Cortex of kidney (tissue), 1 donor: Measurements from ENCODE around the gene RALGAPA1.
"Not testable (repeated sequence)": the region's sequence is repeated elsewhere in the genome, so short reads cannot be mapped to it uniquely, and the experiment has no call there.

Experiments used
- DNase-seq: peaks from one replicate; lab custom pipeline; 2025; lab: John Stamatoyannopoulos, UW

Gene RALGAPA1

DNA sequence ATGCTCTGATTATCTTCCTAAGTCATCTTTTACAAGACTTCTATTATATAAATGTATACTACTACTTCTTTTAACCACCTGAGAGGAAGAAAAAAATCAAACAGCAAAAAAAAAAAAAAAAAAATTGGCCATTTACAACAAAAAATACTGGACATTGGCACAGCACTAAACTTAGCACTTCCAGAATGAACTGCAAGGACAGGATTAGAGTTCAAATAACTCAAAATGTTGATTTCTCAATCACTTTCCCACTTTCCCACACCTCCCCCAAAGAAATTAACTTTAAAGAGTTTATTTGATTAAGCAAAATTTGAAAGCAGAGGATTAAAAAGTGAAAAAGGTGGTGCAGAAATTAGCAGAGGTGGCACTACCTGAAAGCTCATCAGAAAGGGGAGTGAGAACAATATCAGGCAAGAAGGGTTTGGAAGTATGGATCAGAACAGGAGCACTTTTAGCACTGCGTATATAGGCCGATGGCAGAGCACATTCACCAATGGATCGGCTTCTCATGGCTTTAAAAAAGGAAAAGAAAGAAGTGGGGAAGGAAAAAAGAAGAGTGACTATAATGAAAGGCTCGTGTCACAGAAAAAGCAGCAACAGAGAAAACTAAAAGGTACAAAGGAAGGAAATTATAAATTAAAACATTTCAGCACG, 109.2 kb downstream of the RALGAPA1 start:
- DNase-seq = no peak

DNA sequence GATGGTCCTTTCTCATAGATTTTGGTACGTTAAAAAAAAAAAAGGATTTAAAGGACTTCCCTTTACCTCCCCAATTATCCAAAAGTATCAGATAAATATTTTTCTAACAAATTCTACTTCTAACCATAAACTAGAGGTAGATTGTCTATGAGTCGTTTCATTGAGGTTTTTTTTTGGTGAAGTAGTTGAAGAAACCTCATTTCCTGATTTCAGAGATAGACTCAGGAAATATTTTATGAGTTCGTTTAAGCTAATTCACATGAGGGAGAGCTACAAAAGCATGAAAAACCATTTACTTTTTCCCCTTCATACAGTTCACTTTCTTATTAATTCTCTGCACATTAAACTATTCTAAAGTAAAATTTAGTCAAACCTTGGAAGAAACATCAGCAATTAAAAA, 112.5 kb downstream of the RALGAPA1 start:
- DNase-seq = no peak

DNA sequence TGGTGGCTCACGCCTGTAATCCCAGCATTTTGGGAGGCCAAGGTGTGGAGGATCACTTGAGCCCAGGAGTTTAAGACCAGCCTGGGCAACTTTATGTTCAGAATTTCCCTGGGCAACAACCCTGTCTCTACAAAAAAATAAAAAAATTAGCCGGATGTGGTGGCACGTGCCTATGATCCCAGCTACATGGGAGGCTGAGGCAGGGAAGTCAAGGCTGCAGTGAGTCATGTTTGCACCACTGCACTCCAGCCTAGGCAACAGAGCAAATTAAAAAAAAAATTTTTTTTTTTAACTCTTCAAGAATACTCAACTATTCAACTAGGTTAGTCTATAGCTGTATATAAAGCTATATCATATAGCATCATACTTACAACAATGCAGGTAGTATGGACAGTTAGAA, 113.0 kb downstream of the RALGAPA1 start:
- DNase-seq = no peak

DNA sequence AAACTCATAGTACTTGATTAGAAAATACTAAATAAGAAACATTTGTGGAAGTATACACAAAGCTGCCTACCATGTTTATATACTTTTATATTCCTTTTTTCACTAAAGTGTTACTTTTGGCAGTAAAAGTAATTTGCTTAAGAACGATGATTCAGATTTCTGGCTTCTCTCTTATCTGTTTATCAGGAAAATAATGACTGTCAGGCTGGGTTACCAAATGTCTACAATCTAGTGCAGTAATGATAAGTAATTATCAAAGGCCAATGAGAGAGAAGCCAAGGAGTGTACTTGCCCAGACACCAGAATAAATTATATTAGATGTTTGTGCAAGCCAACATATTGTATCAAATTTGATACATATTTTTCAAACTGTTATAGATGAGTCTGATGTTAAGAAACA, 113.4 kb downstream of the RALGAPA1 start:
- DNase-seq = no peak

DNA sequence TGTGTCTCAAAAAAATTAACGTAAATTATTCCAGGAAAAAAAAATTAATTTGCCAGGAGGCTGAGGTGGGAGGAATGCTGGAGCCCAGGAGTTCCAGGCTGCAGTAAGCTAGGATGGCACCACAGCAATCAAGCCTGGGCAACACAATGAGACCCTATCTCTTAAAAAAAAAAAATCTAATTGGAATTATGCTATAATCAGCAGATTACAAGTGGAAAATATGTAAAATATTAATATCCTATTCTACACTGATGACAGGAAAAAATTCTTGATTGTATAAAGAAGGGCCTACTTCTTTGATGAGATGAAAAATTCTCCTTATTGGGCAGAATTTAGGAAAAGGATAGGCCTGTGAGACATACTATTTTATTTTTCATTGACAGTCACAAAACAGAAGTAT, 114.0 kb downstream of the RALGAPA1 start:
- no peak for DNase-seq

DNA sequence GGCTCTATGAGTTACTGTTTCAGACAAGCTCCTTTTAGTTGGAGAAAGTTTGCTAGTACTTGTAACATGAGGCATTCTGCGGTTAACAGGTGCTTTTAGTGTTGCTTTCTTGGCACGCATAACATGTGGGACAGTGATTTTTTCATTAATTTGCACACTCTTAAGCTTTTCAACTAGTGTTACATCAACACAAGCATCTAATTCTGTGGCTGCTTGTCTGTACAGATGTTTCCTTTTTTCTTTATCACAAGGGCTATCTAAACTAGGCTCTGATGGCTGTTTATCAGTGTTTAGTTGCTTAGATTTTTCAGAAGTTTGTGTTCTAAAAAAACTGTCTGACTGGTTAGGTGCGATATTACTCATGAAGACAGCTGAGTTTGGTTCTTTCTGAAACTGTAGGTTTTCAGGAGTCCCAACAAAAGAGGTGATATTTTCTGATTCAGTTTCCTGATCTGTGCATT, 120.1 kb downstream of the RALGAPA1 start:
- no peak for DNase-seq

DNA sequence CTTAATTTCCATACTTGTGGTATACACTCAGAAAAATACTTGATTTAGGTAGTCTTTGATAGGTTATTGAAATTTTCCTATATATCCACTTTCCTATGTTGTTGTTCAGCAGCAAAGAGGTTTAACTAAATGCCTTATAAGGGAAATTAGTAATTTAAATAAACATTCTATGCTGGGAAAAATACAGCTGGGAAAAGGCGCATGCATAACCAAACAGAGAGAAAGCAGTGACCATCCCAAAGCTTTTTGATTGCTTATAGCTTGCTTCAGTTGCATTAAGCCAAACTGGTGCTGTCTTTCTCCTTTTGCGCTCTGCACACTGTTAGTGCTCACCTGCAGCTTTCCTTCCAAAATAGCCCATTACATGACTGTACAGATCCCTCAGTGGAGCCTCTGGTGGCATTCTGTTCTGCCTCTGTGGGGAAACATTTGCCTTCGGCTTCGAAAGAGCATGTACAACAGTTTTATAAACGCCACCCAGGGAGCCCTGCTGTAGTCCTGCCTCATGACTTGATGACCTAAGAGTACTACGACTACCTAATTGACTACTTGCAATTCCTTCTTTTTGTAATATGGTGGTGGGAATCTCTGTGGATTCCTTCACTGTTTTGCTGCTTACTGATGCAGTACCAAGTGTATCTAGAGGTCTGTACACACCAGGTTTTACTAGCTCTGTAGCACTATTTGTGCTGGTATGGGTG, 120.8 kb downstream of the RALGAPA1 start:
- no peak for DNase-seq

DNA sequence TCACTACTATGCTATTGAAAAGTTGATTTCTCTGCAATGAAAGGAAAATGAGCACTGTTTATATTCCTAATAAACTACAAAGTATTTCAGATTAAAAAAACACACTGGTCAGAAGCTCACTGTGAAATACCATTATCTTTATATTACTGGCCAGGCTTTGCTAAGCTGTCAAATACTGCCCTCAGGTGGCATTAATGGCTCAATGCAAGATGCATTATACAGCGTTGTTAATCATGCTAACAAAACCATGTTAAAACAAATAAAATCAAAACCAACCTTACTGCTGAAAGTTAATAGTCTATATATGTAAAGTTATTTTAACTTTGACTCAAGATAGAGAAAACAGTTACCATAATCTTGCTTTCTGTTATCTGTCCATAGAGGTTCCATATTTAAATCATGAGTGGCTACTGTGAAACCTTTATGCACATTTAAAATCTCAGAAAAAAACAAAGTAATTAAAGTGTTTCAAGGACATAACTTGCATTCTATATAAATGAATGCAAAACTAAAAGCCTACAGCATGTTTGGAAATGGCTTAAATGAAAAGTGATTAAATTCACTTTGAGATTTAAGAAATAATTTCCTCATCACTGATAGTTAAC, 121.7 kb downstream of the RALGAPA1 start:
- no peak for DNase-seq

DNA sequence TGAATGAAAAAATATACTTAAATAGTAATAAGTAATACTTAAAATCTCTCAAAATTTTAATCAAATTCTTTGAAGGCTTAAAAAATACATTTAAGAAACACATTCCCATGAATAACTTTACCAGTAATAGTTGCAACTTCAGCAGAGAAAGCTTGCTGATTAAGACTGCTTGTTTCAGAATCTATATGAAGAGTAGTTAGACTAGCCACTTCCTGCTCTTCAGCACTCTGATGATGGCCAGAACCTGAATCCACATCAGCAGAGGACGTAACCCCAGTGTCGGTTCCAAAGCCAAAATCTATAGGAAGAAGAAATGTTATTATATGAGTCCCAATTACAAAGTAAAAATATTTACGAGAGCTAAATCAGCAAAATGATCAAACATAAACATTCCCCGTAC, 125.4 kb downstream of the RALGAPA1 start:
- not testable (repeated sequence) for DNase-seq

DNA sequence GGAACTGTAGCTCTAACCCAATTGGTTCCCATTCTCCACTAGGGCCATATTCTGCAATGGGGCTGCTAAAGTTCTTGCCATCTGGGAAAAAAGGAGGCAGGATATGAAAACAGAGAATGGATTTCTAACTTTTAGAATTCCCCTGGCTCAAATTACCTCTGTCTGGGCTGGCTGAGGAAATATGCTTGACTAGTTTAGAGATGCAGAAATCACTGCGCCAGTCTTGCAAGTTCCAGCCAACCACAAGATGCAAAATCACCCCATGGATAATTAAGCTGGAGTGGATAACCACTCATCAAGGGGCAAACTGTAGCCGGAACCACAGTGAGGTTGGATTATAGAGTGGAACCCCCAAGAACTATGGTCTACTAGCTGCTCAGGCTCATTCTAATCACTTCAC, 126.3 kb downstream of the RALGAPA1 start:
- no peak for DNase-seq

DNA sequence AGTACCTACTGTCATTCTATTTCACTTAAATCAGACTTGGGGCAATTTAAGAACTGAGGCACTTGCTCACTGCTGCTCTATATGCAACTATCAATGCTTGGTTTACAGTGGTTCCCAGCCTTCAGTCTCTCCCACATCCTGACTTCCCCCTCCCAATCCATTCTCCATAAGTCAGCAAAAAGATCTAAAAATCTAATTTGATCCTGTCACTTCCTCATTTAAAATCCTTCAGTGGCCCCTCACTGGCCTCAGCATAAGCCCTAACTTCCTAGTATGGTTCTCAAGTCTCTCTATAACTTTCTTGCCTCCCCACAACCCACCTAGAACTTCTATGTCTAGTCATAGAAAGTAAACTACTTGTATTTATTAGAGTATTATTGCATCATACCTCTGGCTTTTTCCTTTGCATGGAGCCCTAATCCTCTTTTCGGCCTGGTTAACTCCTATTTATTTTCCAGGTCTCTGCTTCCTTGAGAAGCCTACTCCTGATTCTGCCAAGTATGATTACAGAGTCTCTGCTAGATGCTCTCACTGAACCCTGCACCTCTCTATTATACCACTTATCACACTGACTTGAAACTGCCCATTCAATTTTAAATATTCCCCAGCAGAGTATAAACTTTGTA, 130.6 kb downstream of the RALGAPA1 start:
- DNase-seq = no peak

DNA sequence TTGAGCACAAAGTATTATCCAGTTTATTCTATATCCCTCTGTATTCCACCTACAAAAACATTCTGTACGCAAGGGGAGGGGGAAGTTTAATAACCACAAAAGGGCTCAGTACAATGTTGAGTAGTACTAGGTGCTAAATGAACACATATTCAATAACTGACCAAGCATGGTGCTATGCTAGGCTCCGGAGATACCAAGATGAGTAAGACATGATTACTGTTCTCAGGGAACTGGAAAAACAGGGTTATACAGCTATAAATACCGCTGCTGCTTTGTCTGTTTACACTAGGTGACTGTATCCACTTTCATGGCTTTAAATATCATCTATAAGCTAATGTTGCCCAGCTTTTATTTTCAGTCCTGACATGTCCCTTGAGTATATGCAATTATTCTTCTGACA, 139.3 kb downstream of the RALGAPA1 start:
- DNase-seq = no peak

DNA sequence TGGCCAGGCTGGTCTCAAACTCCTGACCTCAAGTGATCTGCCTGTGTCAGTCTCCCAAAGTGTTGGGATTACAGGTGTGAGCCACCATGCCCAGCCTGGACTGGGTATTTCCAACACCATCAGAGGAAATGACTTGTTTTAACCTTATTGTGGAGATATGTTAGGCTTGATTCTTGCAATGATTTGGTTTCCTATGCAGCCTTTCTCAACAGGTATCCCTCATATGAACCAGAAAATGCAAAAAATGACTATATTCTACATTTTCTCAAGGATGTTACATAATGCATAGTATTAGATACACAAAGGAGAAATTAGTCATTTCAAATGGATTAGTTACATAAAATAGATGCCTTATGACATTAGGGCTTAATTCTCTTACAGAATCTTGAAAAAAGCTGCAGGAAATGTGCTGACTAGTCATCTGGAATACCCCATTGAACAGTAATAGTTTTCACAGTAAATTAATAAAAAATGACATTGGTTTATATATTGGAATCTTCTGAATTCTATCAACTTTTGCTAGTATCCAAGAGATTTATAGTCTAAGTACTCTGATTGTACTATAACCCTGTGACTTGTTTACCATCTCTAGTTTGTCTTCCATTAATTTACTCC, 142.6 kb downstream of the RALGAPA1 start:
- DNase-seq = no peak

DNA sequence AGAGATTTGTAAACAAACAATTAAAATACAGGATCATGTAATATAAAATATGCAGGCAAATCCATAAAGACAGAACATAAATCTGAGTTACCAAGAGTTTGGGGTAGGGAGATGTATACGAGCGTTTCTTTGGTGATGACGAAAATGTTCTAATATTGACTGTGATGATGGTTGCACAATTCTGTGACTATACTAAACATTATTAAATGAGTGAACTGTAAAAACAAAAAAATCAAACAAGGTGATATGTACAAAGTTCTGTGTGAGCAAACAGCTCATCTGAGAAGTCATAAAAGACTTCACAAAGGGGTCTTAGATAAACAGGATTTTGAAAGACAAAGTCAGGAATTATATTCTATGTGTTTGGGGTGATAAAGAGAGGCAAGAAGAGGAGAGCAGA, 147.2 kb downstream of the RALGAPA1 start:
- DNase-seq = no peak

DNA sequence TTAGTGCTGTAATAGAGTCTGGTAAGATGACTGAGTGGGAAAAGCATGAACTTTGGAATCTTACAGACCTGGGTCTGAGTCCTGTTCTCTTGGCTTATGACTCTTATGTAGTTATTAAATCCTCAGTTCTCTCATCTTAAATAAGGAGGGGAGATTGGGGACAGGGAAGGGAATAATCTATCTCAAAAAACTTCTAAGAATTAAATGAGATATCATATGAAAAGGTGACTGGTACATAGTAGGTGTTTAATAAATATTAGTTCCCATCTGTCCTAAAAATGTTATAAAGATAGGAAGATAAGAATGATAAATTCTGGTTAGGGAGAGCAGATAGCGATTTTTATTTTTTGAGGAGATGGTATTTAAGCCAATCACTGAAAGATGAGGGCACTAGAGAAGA, 156.1 kb downstream of the RALGAPA1 start:
- DNase-seq = no peak

DNA sequence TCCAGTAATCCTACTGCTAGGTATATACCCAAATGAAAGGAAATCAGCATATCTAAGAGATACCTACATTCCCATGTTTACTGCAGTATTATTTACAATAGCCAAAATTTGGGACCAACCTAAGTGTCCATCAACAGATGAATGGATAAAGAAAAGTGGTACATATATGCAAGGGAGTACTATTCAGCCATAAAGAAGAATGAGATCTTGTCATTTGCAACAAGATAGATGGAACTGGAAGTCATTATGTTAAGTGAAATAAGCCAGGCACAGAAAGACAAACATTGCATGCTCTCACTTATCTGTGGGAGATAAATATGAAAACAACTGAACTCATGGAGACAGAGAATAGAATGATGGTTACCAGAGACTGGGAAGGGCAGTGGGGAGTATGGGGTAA, 165.6 kb downstream of the RALGAPA1 start:
- DNase-seq = no peak

DNA sequence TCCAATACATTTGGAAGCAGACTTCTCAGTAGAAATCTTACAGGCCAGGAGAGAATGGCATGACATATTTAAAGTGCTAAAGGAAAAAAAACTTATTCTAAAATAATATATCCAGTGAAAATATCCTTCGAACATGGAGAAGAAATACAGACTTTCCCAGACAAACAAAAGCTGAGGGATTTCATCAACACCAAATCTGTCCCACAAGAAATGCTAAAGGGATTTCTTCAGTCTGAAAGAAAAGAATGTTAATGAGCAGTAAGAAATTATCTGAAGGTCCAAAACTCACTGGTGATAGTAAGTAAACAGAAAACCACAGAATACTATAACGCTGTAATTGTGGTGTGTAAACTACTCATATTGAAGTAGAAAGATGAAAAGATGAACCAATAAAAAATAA, 171.2 kb downstream of the RALGAPA1 start:
- DNase-seq = no peak

DNA sequence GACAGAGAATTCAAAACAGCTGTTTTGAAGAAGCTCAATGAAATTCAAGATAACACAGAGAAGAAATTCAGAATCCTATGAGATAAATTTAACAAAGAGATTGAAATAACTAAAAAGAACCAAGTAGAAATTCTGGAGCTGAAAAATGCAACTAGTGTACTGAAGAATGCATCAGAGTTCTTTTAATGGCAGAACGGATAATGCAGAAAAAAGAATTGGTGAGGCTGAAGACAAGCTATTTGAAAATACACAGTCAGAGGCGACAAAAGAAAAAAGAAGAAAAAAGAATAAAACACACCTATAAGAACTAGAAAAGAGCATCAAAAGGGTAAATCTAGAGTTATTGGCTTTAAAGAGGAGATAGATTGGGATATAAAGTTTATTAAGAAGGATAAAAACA, 171.8 kb downstream of the RALGAPA1 start:
- DNase-seq = no peak

DNA sequence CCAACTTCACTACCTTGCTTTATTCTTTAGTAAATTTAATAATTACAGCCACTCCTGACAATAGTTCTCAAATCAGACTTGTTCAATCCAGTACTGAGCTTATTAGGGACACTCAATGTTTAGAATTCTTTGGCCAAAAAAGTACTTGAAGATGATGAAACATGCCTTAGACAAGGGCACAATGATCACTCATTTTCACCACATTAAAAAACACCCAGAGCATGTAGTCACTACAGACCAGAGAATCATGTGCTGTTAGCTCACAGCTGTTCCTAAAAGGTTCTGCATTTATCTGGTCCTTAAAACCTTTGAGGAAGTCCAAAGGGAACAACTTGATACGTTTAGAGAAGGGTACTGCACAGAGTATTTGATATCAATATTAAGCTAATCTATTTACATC, 176.4 kb downstream of the RALGAPA1 start:
- no peak for DNase-seq

DNA sequence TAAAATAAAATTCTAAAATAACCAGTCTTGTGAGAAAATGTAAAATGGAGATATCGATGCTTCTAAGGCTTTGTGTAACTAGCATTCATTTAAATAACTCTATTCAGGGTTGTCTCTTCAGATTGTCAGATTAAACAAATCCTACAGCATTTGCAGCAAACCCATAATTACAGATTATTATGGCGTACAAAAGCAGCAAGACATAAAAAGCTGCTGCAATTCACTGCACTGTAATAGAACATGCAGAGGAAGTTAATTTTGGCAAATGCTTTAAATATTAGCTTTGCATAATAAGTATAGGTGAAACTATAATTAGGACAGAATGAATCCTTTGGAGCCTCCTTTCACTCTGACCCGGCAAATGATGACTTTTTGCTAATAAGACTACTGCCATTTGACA, 176.8 kb downstream of the RALGAPA1 start:
- no peak for DNase-seq

DNA sequence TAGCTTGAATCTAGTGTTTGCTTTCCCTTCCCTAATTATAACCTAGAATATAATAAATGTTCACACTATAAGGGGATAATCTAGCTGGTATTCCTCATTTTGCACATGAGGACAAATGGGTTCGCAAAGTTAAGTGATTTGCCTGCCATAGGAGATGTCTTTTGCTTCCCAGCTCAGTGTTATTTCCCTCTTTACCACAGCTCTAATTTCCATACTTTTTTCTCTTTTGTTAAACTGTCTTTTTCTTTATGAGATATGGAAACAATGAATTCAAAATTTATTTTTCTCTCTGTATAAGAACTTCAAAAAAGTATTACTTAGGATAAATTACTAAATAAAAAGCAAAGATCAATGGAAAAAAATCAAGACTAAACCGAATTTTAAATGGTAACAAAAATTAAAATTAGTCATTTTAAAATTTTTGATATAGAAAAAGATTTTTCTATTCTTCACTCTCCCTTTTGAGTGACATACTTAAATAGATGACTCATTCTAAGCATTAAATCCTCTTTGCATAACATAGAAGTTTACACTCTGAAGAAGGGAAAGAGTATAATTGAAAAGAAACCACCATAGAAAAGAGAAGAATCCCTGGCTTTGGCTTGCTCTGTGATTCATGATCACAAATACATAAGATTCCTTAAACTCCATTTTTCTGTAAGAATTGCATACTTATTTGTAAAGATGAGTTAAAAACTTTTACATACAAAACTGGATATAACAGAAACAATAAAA, 177.9 kb downstream of the RALGAPA1 start:
- DNase-seq = no peak

DNA sequence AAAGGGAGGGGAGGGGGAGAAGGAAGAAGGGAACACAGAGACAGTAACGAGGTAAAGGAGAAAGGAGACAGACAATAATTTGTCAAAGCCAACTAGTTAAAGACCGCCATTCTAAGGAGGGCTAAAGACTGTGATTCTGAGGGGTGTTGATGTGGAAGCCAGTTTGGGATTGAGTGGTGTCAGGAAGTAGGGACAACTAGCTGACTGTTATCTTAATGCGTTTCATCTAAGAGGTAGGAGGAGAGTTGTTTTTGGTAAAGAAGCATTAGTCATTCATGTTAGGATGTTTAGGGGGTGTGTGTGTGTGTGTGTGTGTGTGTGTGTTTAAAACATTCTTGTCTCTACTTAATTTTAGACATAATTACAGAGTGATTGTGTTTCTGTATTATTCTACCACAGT, 180.1 kb downstream of the RALGAPA1 start:
- DNase-seq = no peak
